GM19372 (cell line): ENCODE results near the gene RARA.
"Not testable (repeated sequence)": the region's sequence is repeated elsewhere in the genome, so short reads cannot be mapped to it uniquely, and the experiment has no call there.

ENCODE experiments used
- ATAC-seq: cut with Tn5 transposase; IDR thresholded peaks from one replicate; pipeline ENCODE4 v1.9.1; 2021; ENCODE audit warnings: mild to moderate bottlenecking, low read depth, moderate library complexity; ENCODE audit not compliant: unreplicated experiment

The RARA gene

GRCh38 chr17:40295488-40296436 lies 13.2 kb upstream of the RARA start:
- no peak for ATAC-seq

- ATAC-seq: no peak
These were observed 11.5 kb upstream of the RARA start for GRCh38 chr17:40297511-40297910.

- no peak for ATAC-seq
These were observed 10.3 kb upstream of the RARA start for GRCh38 chr17:40298726-40299125.

GRCh38 chr17:40299159-40299757 lies 9.7 kb upstream of the RARA start:
- not testable (repeated sequence) for ATAC-seq

- no peak for ATAC-seq
These were observed 7.7 kb upstream of the RARA start for GRCh38 chr17:40301315-40301714.

- ATAC-seq: no peak
These were observed 5.8 kb upstream of the RARA start for GRCh38 chr17:40303009-40303657.

- no peak for ATAC-seq
These were observed 5.0 kb upstream of the RARA start for GRCh38 chr17:40303708-40304551.

- not testable (repeated sequence) for ATAC-seq
These were observed 4.5 kb upstream of the RARA start for GRCh38 chr17:40304552-40304863.

GRCh38 chr17:40304866-40305265 lies 4.1 kb upstream of the RARA start:
- not testable (repeated sequence) for ATAC-seq

GRCh38 chr17:40306395-40306794 lies 2.6 kb upstream of the RARA start:
- no peak for ATAC-seq

GRCh38 chr17:40307001-40307730 lies 1.8 kb upstream of the RARA start:
- ATAC-seq: no peak

- no peak for ATAC-seq
These were observed 1.2 kb upstream of the RARA start for GRCh38 chr17:40307740-40308239.

GRCh38 chr17:40309949-40310510 lies 1.1 kb downstream of the RARA start:
- no peak for ATAC-seq

- ATAC-seq: no peak
These were observed 2.0 kb downstream of the RARA start for GRCh38 chr17:40310882-40311391.

- ATAC-seq: no peak
These were observed 2.6 kb downstream of the RARA start for GRCh38 chr17:40311575-40311974.

GRCh38 chr17:40312131-40312731 lies 3.3 kb downstream of the RARA start:
- no peak for ATAC-seq

- no peak for ATAC-seq
These were observed 4.1 kb downstream of the RARA start for GRCh38 chr17:40312893-40313667.
